Caki2 (cell line): Measurements from ENCODE around the gene VPS8. TPM values are rescaled to one million over a fixed set of nuclear protein-coding genes. Genes with fewer than 3 reads are reported as not detected.

ENCODE experiments used
- DNase-seq: peaks from one replicate; pipeline ENCODE4 v3.0.0-alpha.2; 2015; ENCODE audit warnings: low read depth
- in situ Hi-C: cut with HindIII; loops from 2 replicates; pipeline ENCODE4 v1.10.0; 2016; ENCODE audit warnings: low sequenced_read_pairs, low pct_unique_long_range_greater_than_20kb, mixed read lengths
- total RNA-seq: library from RNA; depleted of rRNA; stranded (reverse); fragments of >200 nt; shearing (Covaris generic); gene quantifications from 2 replicates; pipeline ENCODE4 v1.2.3, GENCODE V29; 2014; ENCODE audit warnings: low replicate concordance

Gene VPS8
- total RNA-seq, 1 experiment from 2014 or later, result 62.8 TPM

DNA sequence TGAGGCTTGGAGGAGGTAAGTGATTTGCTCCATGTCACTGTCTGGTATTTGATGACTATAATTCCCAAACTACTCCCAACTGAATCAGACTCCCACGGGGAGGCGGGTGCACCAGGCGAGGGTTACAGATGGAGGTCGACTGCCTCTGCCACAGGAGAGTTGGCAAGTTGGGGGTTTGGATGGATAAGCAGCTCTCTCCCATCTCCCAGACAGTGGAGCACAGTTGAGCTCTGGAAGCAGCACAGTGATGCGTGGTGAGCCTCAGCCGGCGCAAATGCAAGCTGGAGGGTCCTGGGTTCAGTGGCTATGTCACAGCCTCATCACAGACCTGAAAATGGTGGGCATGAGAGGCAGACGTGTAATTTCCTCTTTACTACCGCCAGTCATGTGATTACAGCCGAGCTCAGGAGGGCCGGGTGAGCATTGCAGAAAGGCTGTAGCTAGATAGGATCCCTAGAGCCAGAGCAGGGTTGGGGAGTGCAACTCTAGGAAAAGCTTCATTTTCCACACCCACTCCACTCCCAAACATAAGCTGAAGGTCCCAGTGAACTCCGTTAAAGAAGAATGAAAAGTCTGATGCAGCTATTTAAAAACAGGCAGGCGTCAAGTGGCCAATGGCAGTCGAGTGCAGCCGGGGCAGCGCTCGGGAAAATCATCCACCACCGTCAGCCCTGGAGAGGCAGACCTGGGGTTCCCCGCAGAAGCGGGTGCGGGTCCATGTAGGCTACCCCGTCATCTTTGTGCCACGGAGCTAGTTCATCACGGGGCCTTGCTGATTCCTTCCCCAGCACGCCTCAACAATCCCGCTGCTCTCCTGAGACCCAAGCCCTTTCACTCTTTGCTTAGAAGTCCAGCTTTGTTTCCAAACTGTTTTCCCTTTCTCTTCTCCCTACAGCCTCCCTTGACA, 33.3 kb upstream of the VPS8 start:
- in situ Hi-C loops, result no loop called here
- DNase-seq, result no peak

DNA sequence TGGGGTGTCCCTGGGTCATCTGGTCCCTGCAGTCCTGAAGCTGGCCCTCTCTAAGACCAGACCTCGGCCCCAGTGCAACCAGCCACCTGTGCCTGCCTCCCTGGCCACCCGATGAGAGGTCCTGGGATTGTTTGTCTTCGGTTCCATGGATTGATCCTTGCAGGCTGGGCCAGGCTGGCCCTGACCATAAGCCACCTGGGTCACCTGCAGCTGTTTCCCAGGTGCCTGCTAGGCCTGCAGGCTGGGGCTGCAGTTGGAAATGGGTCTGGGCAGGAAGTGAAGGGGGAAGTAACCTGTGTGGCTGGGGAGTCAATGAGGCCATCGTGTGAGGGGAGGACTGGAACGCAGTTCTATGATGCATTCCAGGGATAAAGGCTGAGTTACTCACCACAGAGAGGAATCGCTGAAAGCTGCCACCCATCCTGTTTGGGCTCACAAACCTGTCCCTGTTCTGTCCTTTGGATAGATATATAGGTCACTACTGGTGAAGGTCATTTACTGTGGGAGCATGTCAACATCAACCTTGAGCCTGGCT, 30.9 kb upstream of the VPS8 start:
- in situ Hi-C loops, result no loop called here
- DNase-seq, result no peak

DNA sequence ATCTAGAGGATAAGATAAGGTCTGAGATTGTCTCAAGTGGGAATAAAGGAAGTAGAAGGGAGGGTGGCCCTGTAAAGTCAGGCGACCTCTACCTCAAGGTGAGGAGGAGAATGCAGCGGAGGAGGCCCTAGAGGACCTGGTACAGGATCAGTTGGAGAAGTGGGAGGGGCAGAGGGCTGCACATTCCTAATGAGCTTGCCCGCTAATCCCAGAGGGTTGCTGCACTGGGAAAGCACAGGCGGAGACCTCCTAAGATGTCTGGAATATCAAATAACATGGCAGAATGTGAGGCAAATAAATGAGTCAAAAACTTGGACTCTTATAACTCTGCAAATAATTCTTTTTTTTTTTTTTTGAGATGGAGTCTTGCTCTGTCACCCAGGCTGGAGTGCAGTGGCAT, 30.2 kb upstream of the VPS8 start:
- in situ Hi-C loops, result no loop called here
- no peak for DNase-seq

DNA sequence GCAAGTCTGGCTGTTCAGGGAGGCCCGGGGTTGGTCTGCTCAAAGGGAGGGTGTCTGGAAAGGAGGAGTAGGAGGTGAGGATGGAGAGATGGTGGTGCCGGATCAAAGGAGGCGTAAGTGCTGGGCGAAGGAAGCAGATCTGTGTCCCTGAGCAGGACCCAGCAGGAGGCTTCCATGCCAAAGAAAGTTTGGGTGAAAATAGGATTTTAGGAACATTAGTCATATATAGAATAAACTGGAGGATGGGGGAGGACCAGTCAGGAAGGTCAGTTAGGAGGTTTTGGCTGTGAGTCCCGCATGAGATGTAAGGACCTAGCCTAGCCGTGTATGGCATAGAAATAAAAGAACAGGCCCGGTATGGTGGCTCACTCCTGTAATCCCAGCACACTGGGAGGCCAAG, 28.6 kb upstream of the VPS8 start:
- in situ Hi-C loops, result no loop called here
- no peak for DNase-seq

DNA sequence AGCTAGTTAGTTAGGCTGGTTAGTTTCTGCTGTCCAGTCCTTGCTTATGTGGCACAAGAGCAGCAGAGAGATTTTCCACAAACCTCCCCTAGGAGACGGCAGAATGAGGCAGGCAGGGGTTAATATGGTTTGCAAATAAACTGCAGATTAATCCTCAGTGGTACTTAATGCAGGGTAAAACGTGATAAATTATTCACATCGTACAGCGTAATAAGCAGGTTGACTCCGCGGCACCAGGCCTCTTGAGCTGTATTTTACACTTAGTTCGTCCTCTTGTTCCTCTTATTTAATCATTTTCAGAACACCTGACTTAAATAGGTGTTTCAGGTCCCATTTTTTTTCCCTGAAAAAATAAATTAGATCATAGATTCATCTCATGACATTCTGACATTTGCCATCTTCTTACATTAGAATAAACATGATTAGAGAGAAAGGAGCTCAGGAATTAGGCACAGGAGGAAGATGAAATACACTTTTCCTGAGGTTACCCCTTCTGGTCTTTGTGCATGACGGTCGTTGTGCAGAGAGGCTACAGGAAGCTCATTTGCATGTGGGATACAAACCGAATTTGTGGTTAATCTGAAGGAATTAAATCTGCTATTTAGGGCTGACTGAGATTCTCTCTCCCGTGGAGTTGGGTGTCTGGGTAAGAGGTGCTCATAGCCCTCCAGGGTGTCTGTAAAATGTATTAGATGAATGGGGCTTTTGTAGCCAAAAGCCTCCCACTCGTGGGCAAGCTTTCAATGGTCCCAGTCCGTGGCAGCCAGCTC, 27.1 kb upstream of the VPS8 start:
- in situ Hi-C loops, result no loop called here
- no peak for DNase-seq

DNA sequence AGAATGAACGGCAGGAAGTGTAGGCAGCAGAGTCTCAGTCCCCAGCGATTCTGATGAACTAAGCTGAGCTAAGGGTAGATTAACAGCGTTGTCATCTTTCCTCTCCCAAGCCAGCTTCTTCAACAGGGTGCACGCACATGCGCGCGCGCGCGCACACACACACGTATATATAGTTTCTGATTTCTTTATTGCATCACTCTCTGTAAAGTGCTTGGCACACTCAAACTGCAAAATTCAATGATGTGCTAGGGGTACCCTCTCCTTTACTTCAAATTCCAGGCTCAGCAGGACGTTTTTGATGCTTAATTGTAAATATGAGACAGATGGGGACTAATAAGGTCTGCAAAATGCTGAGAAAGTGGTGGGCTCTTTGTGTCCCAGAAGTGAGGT, 26.1 kb upstream of the VPS8 start:
- no peak for DNase-seq
- in situ Hi-C loops, result no loop called here

DNA sequence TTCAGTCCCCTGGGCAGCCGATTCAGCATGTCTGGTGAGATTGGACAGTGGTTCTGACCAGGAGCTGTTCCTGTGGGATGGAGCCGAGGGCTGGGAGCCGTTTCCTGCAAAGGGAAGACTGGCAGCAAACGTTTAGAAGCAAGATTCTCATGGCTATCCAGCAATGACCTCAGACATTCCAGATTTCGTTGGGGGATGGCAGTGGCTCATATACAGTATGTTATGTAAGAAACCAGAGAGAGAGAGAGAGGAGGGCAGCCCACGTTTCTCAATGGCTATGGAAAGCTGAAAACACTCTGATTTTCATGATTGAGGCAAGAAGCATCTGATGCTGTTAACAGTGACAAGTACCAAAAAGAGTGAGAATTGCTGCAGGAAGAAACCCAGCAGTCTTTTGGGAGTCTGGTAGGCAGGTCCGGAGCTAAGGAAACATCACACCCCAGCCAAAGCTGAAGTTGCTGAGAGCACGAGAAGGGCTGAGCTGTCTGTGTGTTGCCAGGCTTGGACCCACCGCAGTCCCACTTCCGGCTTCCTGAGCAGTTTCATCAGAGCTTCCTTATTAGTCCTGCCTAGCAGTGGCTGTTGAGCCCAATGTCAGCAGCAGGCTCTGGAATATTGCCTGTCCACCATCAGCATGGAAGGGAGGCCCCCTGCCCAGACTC, 25.6 kb upstream of the VPS8 start:
- in situ Hi-C loops, result no loop called here
- DNase-seq, result no peak

DNA sequence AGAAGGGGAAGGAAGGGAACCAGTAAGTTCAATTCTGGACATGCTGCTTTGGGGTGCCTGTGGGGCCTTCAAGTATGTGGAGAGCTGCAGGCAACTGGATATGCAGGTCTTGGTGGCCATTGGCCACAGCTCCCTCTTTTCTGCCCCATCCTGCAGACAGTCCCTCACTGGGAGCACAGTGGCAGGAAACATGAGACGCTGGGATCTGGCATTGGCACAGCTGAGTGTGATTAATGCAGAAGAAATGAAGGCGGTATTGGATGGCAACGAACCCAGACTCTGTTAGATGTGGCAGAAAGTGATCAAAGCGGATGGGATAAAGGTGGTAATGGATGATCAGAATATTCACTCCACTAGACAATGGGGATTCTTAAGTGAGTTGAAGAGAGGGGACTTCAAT, 23.2 kb upstream of the VPS8 start:
- in situ Hi-C loops, result no loop called here
- DNase-seq, result peak; percentile 10

DNA sequence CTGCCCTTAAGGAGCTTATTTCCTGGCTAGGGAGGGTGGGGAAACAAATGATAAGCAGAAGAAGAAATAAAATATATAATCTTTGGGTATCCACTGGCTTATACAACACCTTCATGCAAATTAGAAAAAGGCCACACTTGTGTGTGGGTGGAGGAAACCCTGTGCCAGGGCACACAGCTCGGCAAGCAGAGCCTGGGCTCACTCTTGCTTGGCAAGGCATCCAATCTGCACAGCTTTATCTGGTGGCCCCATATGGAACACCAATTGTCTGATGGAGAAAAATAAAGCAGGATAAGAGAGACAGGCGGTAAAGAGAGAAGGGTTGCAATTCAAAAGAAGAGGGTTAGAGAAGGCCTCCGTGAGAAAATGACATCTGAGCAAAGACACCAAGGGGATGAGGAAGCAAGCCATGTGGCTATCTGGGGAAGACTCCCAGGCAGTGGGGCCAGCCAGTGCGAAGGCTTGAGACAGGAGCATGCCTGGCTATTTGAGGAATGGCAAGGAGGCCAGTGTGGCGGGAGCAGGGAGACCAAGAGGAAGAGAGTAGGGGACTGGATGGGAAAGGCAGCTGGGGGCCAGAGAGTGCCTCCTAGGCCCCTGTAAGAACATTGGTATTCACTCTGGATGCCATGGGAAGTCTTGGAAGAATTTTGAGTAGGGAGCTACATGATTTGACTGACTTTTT, 22.5 kb upstream of the VPS8 start:
- in situ Hi-C loops, result no loop called here

DNA sequence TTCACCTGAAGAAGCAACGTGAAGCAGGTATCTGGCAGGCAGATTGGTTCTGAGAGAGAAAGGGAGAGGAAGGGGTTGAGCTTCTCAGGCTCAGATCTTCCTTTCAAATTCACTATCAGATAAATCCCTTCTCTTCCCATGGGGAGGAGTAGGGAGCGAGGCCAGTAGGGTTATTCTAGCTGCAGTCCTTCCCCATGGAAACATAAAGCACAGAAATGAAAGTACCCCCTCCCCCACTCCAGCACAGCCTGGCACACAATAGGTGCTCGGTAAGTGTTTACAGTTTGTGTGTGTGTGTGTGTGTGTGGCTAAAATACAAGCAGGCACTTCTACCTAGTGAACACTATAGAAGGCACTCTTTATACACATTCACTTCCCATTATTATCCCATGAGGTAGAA, 20.8 kb upstream of the VPS8 start:
- in situ Hi-C loops, result no loop called here
- no peak for DNase-seq

More for the DNA sequence above, 22.5 kb upstream of the VPS8 start:
- DNase-seq, result no peak

DNA sequence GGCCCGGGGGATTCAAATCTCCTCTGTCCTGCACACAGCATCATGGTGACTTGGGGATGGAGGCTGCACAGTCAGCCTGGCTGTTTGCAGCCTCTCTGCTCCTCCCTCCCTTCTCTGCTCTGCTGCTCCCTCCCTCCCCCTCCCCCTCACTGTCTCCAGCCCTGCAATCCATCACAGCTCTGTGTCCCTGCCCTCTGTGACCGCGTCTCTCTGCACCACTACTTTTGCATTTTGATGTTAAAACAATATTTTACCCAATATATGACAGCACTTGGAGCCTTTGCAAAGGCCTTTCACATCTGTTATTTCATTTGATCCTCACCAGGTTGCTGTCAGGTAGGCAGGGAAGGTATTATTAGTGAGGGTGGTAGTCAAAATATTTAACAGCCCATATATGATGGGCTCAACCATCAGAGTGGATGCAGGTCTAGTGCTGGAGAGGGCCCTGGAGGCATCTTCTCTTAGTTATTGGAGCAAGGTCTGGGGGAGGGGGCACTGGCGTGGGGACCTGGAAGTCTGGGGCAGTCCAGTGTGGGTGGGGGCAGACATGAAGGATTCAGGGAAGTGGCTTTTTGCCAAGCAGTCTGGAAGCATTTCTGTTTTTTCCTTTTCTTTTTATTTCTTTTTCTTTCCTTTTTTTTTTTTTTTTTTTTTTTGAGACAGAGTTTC, 16.3 kb upstream of the VPS8 start:
- peak; percentile 45 for DNase-seq
- in situ Hi-C loops, result no loop called here

DNA sequence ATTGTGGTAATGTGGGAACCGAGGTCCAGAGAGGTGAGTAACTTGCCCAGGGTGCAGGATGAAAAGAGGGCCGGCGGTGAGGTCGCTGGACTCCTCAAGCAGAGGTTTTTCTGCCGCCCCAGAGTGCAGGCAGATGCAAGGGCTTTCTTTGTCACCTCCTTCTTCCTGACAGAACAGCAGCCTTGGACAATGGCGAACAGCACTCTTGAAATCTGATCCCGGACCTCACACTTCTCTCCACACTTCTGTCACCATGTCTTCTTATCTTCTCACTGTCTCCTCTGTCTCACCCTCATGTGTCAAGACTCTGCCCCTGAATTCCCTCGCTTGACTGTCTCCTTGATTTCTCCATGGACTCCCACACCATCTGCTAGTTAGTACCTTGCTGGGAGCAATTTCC, 15.4 kb upstream of the VPS8 start:
- DNase-seq, result no peak
- in situ Hi-C loops, result no loop called here

DNA sequence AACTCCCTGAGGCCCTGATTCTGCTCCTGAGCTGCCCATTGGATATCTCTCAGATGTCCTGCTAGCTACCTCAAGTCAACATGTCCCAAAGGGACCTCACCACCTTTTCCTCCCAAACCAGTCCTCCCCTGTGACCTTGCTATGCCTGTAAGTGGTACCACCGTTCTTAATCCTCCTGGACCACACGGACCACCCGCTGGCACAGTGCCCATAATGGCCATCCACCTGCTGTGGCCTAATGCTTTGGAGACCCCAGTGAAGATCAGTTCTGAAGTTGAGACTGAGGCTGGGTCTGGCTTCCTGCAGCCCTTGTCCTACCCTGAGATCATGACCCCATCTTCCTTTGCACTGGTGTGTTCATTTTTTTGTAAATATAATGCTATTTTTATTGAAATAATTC, 15.0 kb upstream of the VPS8 start:
- in situ Hi-C loops, result no loop called here
- DNase-seq, result no peak

DNA sequence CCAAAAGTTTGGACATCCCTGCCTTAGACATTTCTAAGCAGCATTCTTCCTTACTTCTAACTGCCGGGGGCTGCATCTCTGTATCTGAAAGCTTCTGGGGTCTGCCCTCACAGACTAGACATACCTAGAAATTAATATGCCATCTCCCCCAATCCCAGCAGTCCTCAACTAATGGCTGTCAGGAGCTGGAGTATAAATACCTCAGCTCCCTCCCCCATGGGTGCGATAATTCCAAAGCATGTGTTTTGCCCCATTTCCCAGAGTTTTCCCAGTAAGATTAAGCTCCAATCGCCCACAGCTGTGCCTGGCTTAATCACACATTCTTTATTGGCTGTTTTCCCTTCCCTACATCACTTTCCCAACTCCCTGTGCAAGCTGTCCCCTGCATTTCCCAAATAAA, 13.8 kb upstream of the VPS8 start:
- in situ Hi-C loops, result no loop called here
- no peak for DNase-seq

DNA sequence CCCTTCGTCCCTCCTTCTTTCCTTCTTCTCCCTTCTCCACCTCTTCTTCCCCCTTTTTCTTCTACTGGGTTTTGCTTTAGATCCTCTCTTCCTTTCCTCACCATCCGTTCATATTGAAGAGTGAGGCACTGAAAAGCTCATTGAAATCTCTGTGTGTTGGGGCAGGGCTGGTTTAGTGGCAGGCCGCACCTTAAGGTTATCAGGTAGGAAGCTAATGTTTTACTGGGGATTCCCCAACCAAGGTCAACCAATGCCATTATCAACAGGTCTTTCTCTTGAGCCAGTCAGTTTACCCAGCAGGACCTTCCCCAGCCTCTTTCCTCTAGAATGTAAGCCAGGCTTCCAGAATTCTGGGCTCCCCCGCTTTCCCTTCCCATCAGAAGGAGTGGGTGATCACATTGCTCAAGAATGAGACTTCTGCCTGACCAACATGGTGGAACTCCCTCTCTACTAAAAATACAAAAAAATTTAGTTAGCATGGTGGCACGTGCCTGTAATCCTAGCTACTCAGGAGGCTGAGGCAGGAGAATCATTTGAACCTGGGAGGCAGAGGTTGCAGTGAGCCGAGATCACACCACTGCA, 11.5 kb upstream of the VPS8 start:
- no peak for DNase-seq

DNA sequence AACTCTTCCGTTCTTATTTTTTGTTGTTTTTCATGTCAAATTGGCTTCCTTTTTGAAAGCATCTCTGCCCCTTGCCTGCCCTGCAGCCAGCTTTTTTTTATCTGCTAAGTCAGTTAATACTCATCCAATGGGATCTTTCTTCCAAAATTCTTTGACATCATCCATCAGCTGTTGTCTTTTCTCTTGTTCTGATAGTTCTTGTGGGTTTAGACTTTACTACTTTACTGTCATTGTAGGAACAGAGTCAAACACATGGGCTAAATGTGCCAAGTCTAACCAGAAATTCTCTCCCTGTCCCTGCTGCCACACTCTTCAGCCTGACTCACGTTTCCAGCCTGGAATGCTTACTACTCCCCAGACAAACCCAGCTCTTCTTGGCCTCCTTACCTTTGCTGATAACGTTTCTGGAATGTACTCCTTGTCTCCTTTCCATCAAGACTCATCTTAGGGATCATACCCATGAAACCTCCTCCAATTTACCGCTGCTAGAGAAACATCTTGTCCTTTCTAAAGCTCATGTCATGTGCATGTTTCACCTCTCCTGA, 10.7 kb upstream of the VPS8 start:
- in situ Hi-C loops, result no loop called here
- no peak for DNase-seq

More for the DNA sequence above, 11.5 kb upstream of the VPS8 start:
- in situ Hi-C loops, result no loop called here

DNA sequence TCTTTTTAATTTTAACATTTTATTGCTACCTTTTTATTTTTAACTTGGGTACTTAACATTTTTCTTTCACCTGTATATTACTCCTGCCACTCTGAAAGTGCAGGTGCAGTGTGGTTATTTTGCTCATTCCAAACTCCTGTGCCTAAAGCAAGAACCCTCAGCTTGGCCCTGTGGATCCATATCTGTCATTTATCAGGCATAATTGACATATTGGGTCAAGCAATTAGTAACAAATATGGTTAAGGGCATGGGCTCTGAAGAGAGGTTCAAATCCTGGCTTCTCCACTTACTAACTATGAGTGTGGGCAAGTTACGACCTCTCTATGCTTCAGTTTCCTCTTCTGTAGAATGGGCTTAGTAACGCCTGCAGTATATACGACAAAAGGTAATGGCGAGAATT, 9.8 kb upstream of the VPS8 start:
- in situ Hi-C loops, result no loop called here
- DNase-seq, result no peak
